Mesothelial cell of epicardium (in vitro differentiated cells): ENCODE data around the gene ANKIB1. TPM values are rescaled to one million over a fixed set of nuclear protein-coding genes. Genes with fewer than 3 reads are reported as not detected.

ENCODE experiments used
- DNase-seq, 2 experiments: peaks; one replicate each; pipeline ENCODE4 v3.0.0; 2021; ENCODE audit warnings: low spot score in 2 of 2; ENCODE audit not compliant: unreplicated experiment in 2 of 2
- H3K27ac Mint-ChIP-seq: 2 replicates; pipeline ENCODE4 v1.8.0; 2021; ENCODE audit warnings: mixed read lengths
- H3K27me3 Mint-ChIP-seq: 2 replicates; pipeline ENCODE4 v1.8.0; 2021; ENCODE audit warnings: low read depth, mixed read lengths
- H3K36me3 Mint-ChIP-seq: 2 replicates; pipeline ENCODE4 v1.8.0; 2021; ENCODE audit warnings: mixed read lengths
- H3K4me1 Mint-ChIP-seq: 2 replicates; pipeline ENCODE4 v1.8.0; 2021; ENCODE audit warnings: mixed read lengths
- H3K4me3 Mint-ChIP-seq: 2 replicates; pipeline ENCODE4 v1.8.0; 2021; ENCODE audit warnings: mild to moderate bottlenecking, moderate library complexity, mixed read lengths
- H3K9me3 Mint-ChIP-seq: 2 replicates; pipeline ENCODE4 v1.8.0; 2021; ENCODE audit warnings: mixed read lengths
- CTCF ChIP-seq: fragments of 200-600 bp; sonication (generic); IDR thresholded peaks from one replicate; pipeline ENCODE4 v1.5.0; 2021; ENCODE audit warnings: antibody characterized with exemption; ENCODE audit not compliant: unreplicated experiment
- microRNA-seq: library from miRNA; unstranded; fragments of <30 nt; microRNA quantifications from one replicate; pipeline ENCODE4 v1.2.0, GENCODE V29; 2021; ENCODE audit warnings: inconsistent platforms, mixed read lengths
- total RNA-seq: library from RNA; stranded (reverse); gene quantifications from 3 replicates; pipeline ENCODE4 v1.2.1, GENCODE V29; 2021

ANKIB1 gene
- total RNA-seq, 1 donor from 2014 or later = 66.6 TPM

GRCh38 chr7:92448205-92448747 is 202.5 kb downstream of the ANKIB1 start:
- Mint-ChIP-seq H3K36me3 (peaks cover 9% of the 10 kb centered on the region), H3K4me3 (peak overlapping the region; percentile 77), H3K9me3 (no peaks in the 10 kb centered on the region), H3K27ac (peak overlapping the region; percentile 90), H3K27me3 (no peaks in the 10 kb centered on the region), H3K4me1 (peaks cover 11% of the 10 kb centered on the region)
- DNase-seq = peak in 1 of 2 experiments; percentile 26
- no peak for TF ChIP-seq CTCF

Small RNAs within 50 kb of the gene (microRNA-seq; reads per million reads assigned to microRNA genes)
- 1.2 reads per million for gene MIR1285-1

Other genes with a start within 250 kb of the ANKIB1 start
- 46.3 to 51.0 TPM (median 47.3 TPM) in 3 replicates for gene CYP51A1, start 111.5 kb upstream of the ANKIB1 start, total RNA-seq
- gene LRRD1, start 66.8 kb upstream of the ANKIB1 start, total RNA-seq = 0.42 to 0.51 TPM (median 0.50 TPM) in 3 replicates
- gene KRIT1, start 60 bp upstream of the ANKIB1 start, total RNA-seq = 49.9 to 58.9 TPM (median 54.3 TPM) in 3 replicates
- 53.2 to 54.7 TPM (median 53.6 TPM) in 3 replicates for gene GATAD1, start 201.5 kb downstream of the ANKIB1 start, total RNA-seq
- 0.16 to 0.24 TPM in 2 of 3 replicates, not detected in the other for gene ERVW-1, start 232.0 kb downstream of the ANKIB1 start, total RNA-seq